ENCODE data around the gene LAMC3. TPM values are rescaled to one million over a fixed set of nuclear protein-coding genes. Genes with fewer than 3 reads are reported as not detected.

Gene LAMC3
- total RNA-seq, 2 experiments from 2014 or later, result 0.69 to 0.98 TPM

GRCh38 chr9:131100445-131100844, 91.5 kb downstream of the LAMC3 start:
- H3K4me1 Mint-ChIP-seq (ENCODE audit: low read depth), result peaks cover 3% of the 10 kb centered on the region
- no peak overlapping the region for H3K27ac Mint-ChIP-seq
- CTCF ChIA-PET, result no interaction called here
- H3K4me3 Mint-ChIP-seq, result no peak overlapping the region
- H3K27me3 Mint-ChIP-seq (ENCODE audit: low read depth), result peaks cover 16% of the 10 kb centered on the region
- no peaks in the 10 kb centered on the region for H3K36me3 Mint-ChIP-seq (ENCODE audit: low read depth)
- intact Hi-C loops (cut with micrococcal nuclease), result no loop called here
- H3K9me3 Mint-ChIP-seq, result no peaks in the 10 kb centered on the region
- no peak for DNase-seq

- H3K9me3 Mint-ChIP-seq, result no peaks in the 10 kb centered on the region
- CTCF ChIA-PET, result interaction anchor here (0.6 kb wide), 1 partner anchor 104 kb away, joined by 3 read pairs; no protein-coding TSS in a partner anchor
- H3K4me3 Mint-ChIP-seq, result no peak overlapping the region
- intact Hi-C loops (cut with micrococcal nuclease), result no loop called here
- no peaks in the 10 kb centered on the region for H3K36me3 Mint-ChIP-seq (ENCODE audit: low read depth)
- DNase-seq, result no peak
- peaks cover 10% of the 10 kb centered on the region for H3K27me3 Mint-ChIP-seq (ENCODE audit: low read depth)
- no peak overlapping the region for H3K27ac Mint-ChIP-seq
- H3K4me1 Mint-ChIP-seq (ENCODE audit: low read depth), result no peaks in the 10 kb centered on the region
Measured at GRCh38 chr9:131101207-131101964, 92.4 kb downstream of the LAMC3 start.

GRCh38 chr9:131103024-131103423, 94.0 kb downstream of the LAMC3 start:
- intact Hi-C loops (cut with micrococcal nuclease), result no loop called here
- no peak overlapping the region for H3K4me3 Mint-ChIP-seq
- H3K9me3 Mint-ChIP-seq, result no peaks in the 10 kb centered on the region
- H3K27me3 Mint-ChIP-seq (ENCODE audit: low read depth), result no peaks in the 10 kb centered on the region
- CTCF ChIA-PET, result no interaction called here
- H3K27ac Mint-ChIP-seq, result no peak overlapping the region
- DNase-seq, result no peak
- no peaks in the 10 kb centered on the region for H3K4me1 Mint-ChIP-seq (ENCODE audit: low read depth)
- H3K36me3 Mint-ChIP-seq (ENCODE audit: low read depth), result no peaks in the 10 kb centered on the region

- intact Hi-C loops (cut with micrococcal nuclease), result no loop called here
- no peaks in the 10 kb centered on the region for H3K36me3 Mint-ChIP-seq (ENCODE audit: low read depth)
- H3K4me3 Mint-ChIP-seq, result no peak overlapping the region
- H3K27ac Mint-ChIP-seq, result no peak overlapping the region
- H3K27me3 Mint-ChIP-seq (ENCODE audit: low read depth), result no peaks in the 10 kb centered on the region
- CTCF ChIA-PET, result no interaction called here
- no peak for DNase-seq
- no peaks in the 10 kb centered on the region for H3K9me3 Mint-ChIP-seq
- H3K4me1 Mint-ChIP-seq (ENCODE audit: low read depth), result no peaks in the 10 kb centered on the region
Measured at GRCh38 chr9:131103535-131103934, 94.6 kb downstream of the LAMC3 start.

GRCh38 chr9:131104016-131104740, 95.2 kb downstream of the LAMC3 start:
- Mint-ChIP-seq H3K27ac (no peak overlapping the region), H3K4me3 (no peak overlapping the region), H3K36me3 (ENCODE audit: low read depth) (no peaks in the 10 kb centered on the region), H3K27me3 (ENCODE audit: low read depth) (no peaks in the 10 kb centered on the region), H3K4me1 (ENCODE audit: low read depth) (no peaks in the 10 kb centered on the region), H3K9me3 (no peaks in the 10 kb centered on the region)
- no peak for DNase-seq
- CTCF ChIA-PET, result no interaction called here
- intact Hi-C loops (cut with micrococcal nuclease), result no loop called here

- no peak overlapping the region for H3K4me3 Mint-ChIP-seq
- CTCF ChIA-PET, result no interaction called here
Measured at GRCh38 chr9:131105952-131106351, 97.0 kb downstream of the LAMC3 start.

GRCh38 chr9:131107760-131108159, 98.8 kb downstream of the LAMC3 start:
- CTCF ChIA-PET, result interaction anchor here (1.3 kb wide), 1 partner anchor 51 kb away, joined by 3 read pairs; no protein-coding TSS in a partner anchor
- H3K9me3 Mint-ChIP-seq, result no peaks in the 10 kb centered on the region
- no peak overlapping the region for H3K4me3 Mint-ChIP-seq

More at GRCh38 chr9:131105952-131106351, 97.0 kb downstream of the LAMC3 start:
- intact Hi-C loops (cut with micrococcal nuclease), result no loop called here
- no peaks in the 10 kb centered on the region for H3K27me3 Mint-ChIP-seq (ENCODE audit: low read depth)
- no peaks in the 10 kb centered on the region for H3K4me1 Mint-ChIP-seq (ENCODE audit: low read depth)
- DNase-seq, result no peak
- no peak overlapping the region for H3K27ac Mint-ChIP-seq
- H3K36me3 Mint-ChIP-seq (ENCODE audit: low read depth), result no peaks in the 10 kb centered on the region
- no peaks in the 10 kb centered on the region for H3K9me3 Mint-ChIP-seq

GRCh38 chr9:131111186-131111853, 102.3 kb downstream of the LAMC3 start:
- no peaks in the 10 kb centered on the region for H3K36me3 Mint-ChIP-seq (ENCODE audit: low read depth)
- no peak overlapping the region for H3K27ac Mint-ChIP-seq
- no peaks in the 10 kb centered on the region for H3K4me1 Mint-ChIP-seq (ENCODE audit: low read depth)
- no peaks in the 10 kb centered on the region for H3K27me3 Mint-ChIP-seq (ENCODE audit: low read depth)
- no peak for DNase-seq
- CTCF ChIA-PET, result interaction anchor here (0.6 kb wide), 1 partner anchor 146 kb away, joined by 3 read pairs; no protein-coding TSS in a partner anchor
- H3K9me3 Mint-ChIP-seq, result no peaks in the 10 kb centered on the region
- intact Hi-C loops (cut with micrococcal nuclease), result no loop called here
- no peak overlapping the region for H3K4me3 Mint-ChIP-seq

More at GRCh38 chr9:131107760-131108159, 98.8 kb downstream of the LAMC3 start:
- DNase-seq, result no peak
- intact Hi-C loops (cut with micrococcal nuclease), result no loop called here
- H3K27me3 Mint-ChIP-seq (ENCODE audit: low read depth), result no peaks in the 10 kb centered on the region
- H3K4me1 Mint-ChIP-seq (ENCODE audit: low read depth), result no peaks in the 10 kb centered on the region
- H3K36me3 Mint-ChIP-seq (ENCODE audit: low read depth), result no peaks in the 10 kb centered on the region
- no peak overlapping the region for H3K27ac Mint-ChIP-seq

- Mint-ChIP-seq H3K27ac (no peak overlapping the region), H3K4me3 (no peak overlapping the region), H3K9me3 (no peaks in the 10 kb centered on the region), H3K27me3 (ENCODE audit: low read depth) (no peaks in the 10 kb centered on the region), H3K36me3 (ENCODE audit: low read depth) (no peaks in the 10 kb centered on the region), H3K4me1 (ENCODE audit: low read depth) (no peaks in the 10 kb centered on the region)
- CTCF ChIA-PET, result no interaction called here
- intact Hi-C loops (cut with micrococcal nuclease), result no loop called here
- DNase-seq, result no peak
Measured at GRCh38 chr9:131111854-131112311, 102.9 kb downstream of the LAMC3 start.

- Mint-ChIP-seq H3K27me3 (ENCODE audit: low read depth) (no peaks in the 10 kb centered on the region), H3K9me3 (no peaks in the 10 kb centered on the region), H3K27ac (no peak overlapping the region), H3K4me1 (ENCODE audit: low read depth) (no peaks in the 10 kb centered on the region), H3K4me3 (no peak overlapping the region), H3K36me3 (ENCODE audit: low read depth) (no peaks in the 10 kb centered on the region)
- no peak for DNase-seq
- intact Hi-C loops (cut with micrococcal nuclease), result no loop called here
- CTCF ChIA-PET, result no interaction called here
Measured at GRCh38 chr9:131112374-131113154, 103.6 kb downstream of the LAMC3 start.

GRCh38 chr9:131113655-131114054, 104.7 kb downstream of the LAMC3 start:
- Mint-ChIP-seq H3K36me3 (ENCODE audit: low read depth) (no peaks in the 10 kb centered on the region), H3K9me3 (no peaks in the 10 kb centered on the region), H3K4me3 (no peak overlapping the region), H3K27ac (no peak overlapping the region), H3K4me1 (ENCODE audit: low read depth) (no peaks in the 10 kb centered on the region), H3K27me3 (ENCODE audit: low read depth) (peaks cover 2% of the 10 kb centered on the region)
- no peak for DNase-seq
- CTCF ChIA-PET, result no interaction called here
- intact Hi-C loops (cut with micrococcal nuclease), result no loop called here

- intact Hi-C loops (cut with micrococcal nuclease), result no loop called here
- Mint-ChIP-seq H3K4me1 (ENCODE audit: low read depth) (no peaks in the 10 kb centered on the region), H3K27me3 (ENCODE audit: low read depth) (peaks cover 2% of the 10 kb centered on the region), H3K9me3 (no peaks in the 10 kb centered on the region), H3K4me3 (no peak overlapping the region), H3K27ac (no peak overlapping the region), H3K36me3 (ENCODE audit: low read depth) (no peaks in the 10 kb centered on the region)
- DNase-seq, result no peak
- CTCF ChIA-PET, result no interaction called here
Measured at GRCh38 chr9:131114084-131114535, 105.1 kb downstream of the LAMC3 start.
